Lung (tissue), 16 donors: Measurements from ENCODE around the gene ENGASE. TPM values are rescaled to one million over a fixed set of nuclear protein-coding genes. Genes with fewer than 3 reads are reported as not detected.

Source experiments
- ATAC-seq: fragments of 200-7000 bp; cut with Tn5 transposase; one replicate; pipeline ENCODE4 v1.9.1; 2020; ENCODE audit warnings: moderate number of reproducible peaks; ENCODE audit not compliant: insufficient read depth, low FRiP score
- DNase-seq, 3 donors: peaks; one replicate each; pipeline ENCODE4 v3.0.0-alpha.2; 2013 to 2017
- H3K27ac ChIP-seq, 2 donors: one replicate each; pipeline ENCODE4 v1.5.1; 2013; ENCODE audit warnings: mild to moderate bottlenecking in 2 of 2, moderate library complexity in 2 of 2, control low read depth in 1 of 2, inconsistent platforms in 1 of 2, low read depth in 1 of 2, low read length in 1 of 2
- H3K27me3 ChIP-seq, 3 donors: one replicate each; pipeline ENCODE4 v1.5.1; 2013; ENCODE audit warnings: low read length in 2 of 3; ENCODE audit not compliant: control insufficient read depth in 3 of 3, insufficient read depth in 3 of 3
- H3K36me3 ChIP-seq, 4 donors: one replicate each; pipeline ENCODE4 v1.5.1; 2013; ENCODE audit warnings: low read length in 4 of 4, mild to moderate bottlenecking in 1 of 4, moderate library complexity in 1 of 4; ENCODE audit not compliant: control insufficient read depth in 4 of 4, insufficient read depth in 4 of 4
- H3K4me1 ChIP-seq, 5 donors: one replicate each; pipeline ENCODE4 v1.5.1; 2013; ENCODE audit warnings: low read length in 5 of 5, mild to moderate bottlenecking in 2 of 5, moderate library complexity in 1 of 5; ENCODE audit not compliant: control insufficient read depth in 5 of 5, insufficient read depth in 5 of 5
- H3K4me3 ChIP-seq: one replicate; pipeline ENCODE4 v1.5.1; 2013; ENCODE audit warnings: mild to moderate bottlenecking, control low read depth, moderate library complexity
- H3K9ac ChIP-seq, 2 donors: one replicate each; pipeline ENCODE4 v1.5.1; 2013; ENCODE audit warnings: low read length in 2 of 2, control low read depth in 1 of 2; ENCODE audit not compliant: insufficient read depth in 1 of 2
- H3K9me3 ChIP-seq, 4 donors: one replicate each; pipeline ENCODE4 v1.5.1; 2013; ENCODE audit warnings: low read length in 3 of 4, mild to moderate bottlenecking in 1 of 4, moderate library complexity in 1 of 4; ENCODE audit not compliant: control insufficient read depth in 4 of 4, insufficient read depth in 3 of 4
- CTCF ChIP-seq: IDR thresholded peaks from 2 replicates; pipeline ENCODE4 v1.5.1; 2012; ENCODE audit warnings: mild to moderate bottlenecking; ENCODE audit errors: control extremely low read depth, extremely low read depth
- WGBS, 2 donors: extraction: QIAGEN DNeasy Blood & Tissue Kit; methylation state at CpG; one replicate each; pipeline ENCODE4 v1.1.7; 2013; 5-methylcytosine and 5-hydroxymethylcytosine counted together
- long read RNA-seq, 5 donors: transcript quantifications; one replicate each; lab custom pipeline, GENCODE V29; 2026
- polyA plus RNA-seq, 2 donors: library from polyadenylated mRNA; stranded (reverse); fragments of 200-250 nt; gene quantifications; one replicate each; pipeline ENCODE4 v1.2.1, GENCODE V29; 2013
- total RNA-seq, 2 donors: library from RNA; depleted of rRNA in 1 of 2; stranded (reverse); fragments of >200 nt in 1 of 2; gene quantifications; one replicate each; pipeline ENCODE4 v1.2.1, GENCODE V29; 2014 to 2021
- donor health status: control.
- donor health status: control.
- donor health status: Bipolar disorder and iron deficiency.
- donor health status: healthy.
- donor health status: DM: yes; HTN: yes; CAD: no.

Gene ENGASE, protein sequence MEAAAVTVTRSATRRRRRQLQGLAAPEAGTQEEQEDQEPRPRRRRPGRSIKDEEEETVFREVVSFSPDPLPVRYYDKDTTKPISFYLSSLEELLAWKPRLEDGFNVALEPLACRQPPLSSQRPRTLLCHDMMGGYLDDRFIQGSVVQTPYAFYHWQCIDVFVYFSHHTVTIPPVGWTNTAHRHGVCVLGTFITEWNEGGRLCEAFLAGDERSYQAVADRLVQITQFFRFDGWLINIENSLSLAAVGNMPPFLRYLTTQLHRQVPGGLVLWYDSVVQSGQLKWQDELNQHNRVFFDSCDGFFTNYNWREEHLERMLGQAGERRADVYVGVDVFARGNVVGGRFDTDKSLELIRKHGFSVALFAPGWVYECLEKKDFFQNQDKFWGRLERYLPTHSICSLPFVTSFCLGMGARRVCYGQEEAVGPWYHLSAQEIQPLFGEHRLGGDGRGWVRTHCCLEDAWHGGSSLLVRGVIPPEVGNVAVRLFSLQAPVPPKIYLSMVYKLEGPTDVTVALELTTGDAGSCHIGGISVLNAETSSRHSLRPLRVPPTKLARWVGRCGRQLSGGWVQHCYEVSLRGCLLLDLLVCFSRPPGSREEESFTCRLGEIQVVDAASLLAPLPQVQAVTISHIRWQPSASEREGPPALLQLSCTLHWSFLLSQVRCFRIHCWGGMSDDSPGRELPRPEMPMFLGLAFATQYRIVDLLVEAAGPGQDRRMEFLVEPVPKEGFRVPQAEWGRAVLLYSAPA
- total RNA-seq, result 10 to 100 TPM; 36.7 to 45.7 TPM
- polyA plus RNA-seq, result 10 to 100 TPM; 19.0 to 28.4 TPM
- long read RNA-seq, donor 1, partial matches to known transcripts, result 21 of 25 reads
- long read RNA-seq, donor 1, other reads (novel, unspliced or antisense), result 0 of 25 reads
- long read RNA-seq, donor 2, partial matches to known transcripts, result 0 of 1 reads
- long read RNA-seq, donor 2, other reads (novel, unspliced or antisense), result 0 of 1 reads
- long read RNA-seq, donor 3, result 0 reads
- long read RNA-seq, donor 4, partial matches to known transcripts, result 15 of 15 reads
- long read RNA-seq, donor 4, other reads (novel, unspliced or antisense), result 0 of 15 reads
- long read RNA-seq, donor 5, partial matches to known transcripts, result 0 of 5 reads
- long read RNA-seq, donor 5, other reads (novel, unspliced or antisense), result 0 of 5 reads

DNA sequence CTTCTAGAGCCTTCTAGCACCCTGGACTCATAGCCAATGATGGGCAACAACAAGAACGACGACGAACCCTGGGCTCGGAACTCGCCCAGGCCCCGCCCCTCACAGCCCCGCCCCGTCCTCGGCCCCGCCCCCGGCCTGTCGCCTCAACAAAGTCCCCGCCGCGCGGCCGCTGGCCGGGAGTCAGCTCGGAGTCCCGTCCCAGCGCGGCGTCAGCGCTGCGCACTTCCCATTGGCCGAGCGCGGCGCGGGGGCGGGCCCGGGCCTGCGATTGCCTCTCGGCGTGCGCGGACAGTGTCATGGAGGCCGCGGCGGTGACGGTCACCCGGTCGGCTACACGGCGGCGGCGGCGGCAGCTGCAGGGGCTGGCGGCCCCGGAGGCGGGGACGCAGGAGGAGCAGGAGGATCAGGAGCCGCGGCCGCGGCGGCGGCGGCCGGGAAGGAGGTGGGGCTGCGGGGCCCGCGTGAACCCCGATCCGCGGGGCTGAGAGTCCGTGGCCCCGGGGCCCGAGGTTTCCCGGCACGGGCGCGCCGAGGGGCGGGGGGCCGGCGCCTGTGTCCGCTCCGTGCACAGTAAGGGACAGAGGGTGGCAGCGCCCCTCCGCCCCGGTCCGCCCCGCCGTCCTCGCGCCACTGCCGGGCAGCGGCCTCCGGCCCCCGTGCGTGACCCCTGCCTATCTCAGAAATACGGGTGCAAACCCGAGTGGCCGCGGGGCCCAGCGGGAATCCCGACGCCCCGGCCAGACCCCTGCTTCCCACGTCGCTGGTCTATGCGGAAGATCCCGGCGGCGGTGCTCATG lies at the start of gene ENGASE:
TSS of gene ENGASE (plus strand) at position 176 of the 797 bp plus-strand sequence. CDS start at position 297, 121 bp downstream.
- H3K4me3 ChIP-seq, result peak within 1 kb of the TSS; percentile 82
- peak within 1 kb of the TSS; percentile 63 to 66 for H3K9ac ChIP-seq
- H3K9me3 ChIP-seq, result no peaks in the 10 kb centered on the region
- H3K27me3 ChIP-seq, result no peaks in the 10 kb centered on the region
- peaks cover under 1 to 12% (median 4%) of the 10 kb centered on the region in 4 donors for H3K36me3 ChIP-seq
- DNase-seq (peak; percentile 93 to 96 (median 96)), ATAC-seq (peak; percentile 97)
- WGBS, 2 donors, result 0 to 1% methylated on average over 67 to 106 of the region's 106 CpGs
- peaks cover 0 to 8% (median 5%) of the 10 kb centered on the region in 5 donors for H3K4me1 ChIP-seq
- TF ChIP-seq CTCF, result no peak
- peak within 1 kb of the TSS; percentile 89 to 91 for H3K27ac ChIP-seq

GRCh38 chr17:79024901-79025737 lies 49.5 kb upstream of the ENGASE start:
- H3K4me1 ChIP-seq, result peaks cover 4 to 47% (median 16%) of the 10 kb centered on the region in 5 donors

More at GRCh38 chr17:79024901-79025737, 49.5 kb upstream of the ENGASE start:
- no peak for TF ChIP-seq CTCF
- peak overlapping the region; percentile 44 to 82 for H3K27ac ChIP-seq
- H3K9ac ChIP-seq, result no peak overlapping the region
- ATAC-seq, result no peak
- H3K36me3 ChIP-seq, result no peaks in the 10 kb centered on the region
- H3K4me3 ChIP-seq, result no peak overlapping the region
- H3K9me3 ChIP-seq, result peaks cover 0 to 2% (median 0%) of the 10 kb centered on the region in 4 donors
- DNase-seq, result no peak
- H3K27me3 ChIP-seq, result peaks cover 0 to 62% (median 9%) of the 10 kb centered on the region in 3 donors
- WGBS, 2 donors, result 55 to 67% methylated on average over 31 of the region's 31 CpGs
